A673 (cell line): ENCODE data around the gene TNRC6A.

Experiments used
- CTCF ChIP-seq: fragments of 300-800, 200-600 bp; sonication (generic); conservative IDR thresholded peaks from 2 replicates; pipeline ENCODE4 v1.5.1; 2017; ENCODE audit warnings: low read depth, mild to moderate bottlenecking, antibody characterized with exemption, low read length, moderate library complexity, mixed read lengths
- EZH2 ChIP-seq: fragments of 200-600 bp; sonication (generic); IDR thresholded peaks from 2 replicates; pipeline ENCODE4 v1.6.1; 2017; ENCODE audit warnings: borderline replicate concordance, low read depth, mild to moderate bottlenecking, mixed read lengths, antibody characterized with exemption, low read length; ENCODE audit not compliant: poor library complexity, severe bottlenecking

DNA sequence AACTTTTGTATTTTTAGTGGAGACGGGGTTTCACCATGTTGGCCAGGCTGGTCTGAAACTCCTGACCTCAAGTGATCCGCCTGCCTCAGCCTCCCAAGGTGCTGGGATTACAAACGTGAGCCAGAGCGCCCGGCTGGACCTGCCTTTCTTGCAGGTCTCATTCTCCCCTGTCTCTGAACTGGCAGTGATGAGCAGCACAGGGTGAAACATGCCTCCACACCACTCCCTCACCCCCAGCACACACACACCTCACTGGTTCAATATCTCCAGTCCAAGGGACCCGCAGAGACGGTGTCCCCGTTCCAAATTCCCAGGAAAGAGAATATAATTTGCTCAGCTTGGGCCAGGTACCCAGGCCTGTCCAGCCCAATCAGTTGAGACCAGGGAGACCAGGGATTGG is 139.6 kb downstream of the TNRC6A start:
- no peak for TF ChIP-seq CTCF
- no peak for TF ChIP-seq EZH2
